ENCODE results near the gene TFRC. TPM values are rescaled to one million over a fixed set of nuclear protein-coding genes. Genes with fewer than 3 reads are reported as not detected.

TFRC gene
- polyA plus RNA-seq, 3 donors: 6.6 to 43.1 (median 7.9) TPM

- no peak for DNase-seq
Observed at GRCh38 chr3:196024968-196025367, 56.9 kb downstream of the TFRC start.

GRCh38 chr3:196023947-196024346, 57.9 kb downstream of the TFRC start:
- intact Hi-C loops (cut with micrococcal nuclease): no loop called here
- Histone ChIP-seq H3K27me3 (ENCODE audit: control insufficient read depth in 2 of 2, insufficient read depth in 2 of 2, low read length in 2 of 2) (no peaks in the 10 kb centered on the region), H4K20me1 (ENCODE audit: insufficient read depth, low read length) (no peaks in the 10 kb centered on the region), H3K4me1 (ENCODE audit: control insufficient read depth in 1 of 2, insufficient read depth in 2 of 2, low read length in 2 of 2) (no peaks in the 10 kb centered on the region), H3K9me3 (replicated peaks in 1 of 2; ENCODE audit: control insufficient read depth in 1 of 2, insufficient read depth in 1 of 2, low read length in 2 of 2) (no peaks in the 10 kb centered on the region), H3K36me3 (replicated peaks in 1 of 2; ENCODE audit: control insufficient read depth in 1 of 2, insufficient read depth in 2 of 2, low read length in 2 of 2) (no peaks in the 10 kb centered on the region), H3K4me3 (replicated peaks in 1 of 3; ENCODE audit: low read depth in 2 of 3, low read length in 3 of 3) (no peak overlapping the region), H3K27ac (ENCODE audit: low read depth in 1 of 2, low read length in 2 of 2) (no peak overlapping the region), H2AFZ (ENCODE audit: insufficient read depth, low read depth, low read length, poor library complexity, severe bottlenecking) (no peak overlapping the region), H3K9ac (ENCODE audit: insufficient read depth, low read length, poor library complexity, severe bottlenecking) (no peak overlapping the region), H3K79me2 (ENCODE audit: insufficient read depth, low read length) (no peaks in the 10 kb centered on the region), H3K4me2 (replicated peaks; ENCODE audit: extremely low read depth, low read length, poor library complexity, severe bottlenecking) (no peak overlapping the region)
- H3K4me3 Mint-ChIP-seq: no peak overlapping the region
- H3K36me3 Mint-ChIP-seq: no peaks in the 10 kb centered on the region
- peaks cover 1 to 10% (median 4%) of the 10 kb centered on the region in 3 donors for H3K27me3 Mint-ChIP-seq (ENCODE audit: low read depth in 3 of 3)
- WGBS (ENCODE audit: insufficient coverage): no CpG with 5 or more reads among the region's 8 CpGs
- peaks cover 0 to 2% (median 0%) of the 10 kb centered on the region in 7 donors for H3K9me3 Mint-ChIP-seq
- DNase-seq: no peak
- H3K4me1 Mint-ChIP-seq: peaks cover 8% of the 10 kb centered on the region
- no peak overlapping the region for H3K27ac Mint-ChIP-seq
- TF ChIP-seq, protein P1, sequence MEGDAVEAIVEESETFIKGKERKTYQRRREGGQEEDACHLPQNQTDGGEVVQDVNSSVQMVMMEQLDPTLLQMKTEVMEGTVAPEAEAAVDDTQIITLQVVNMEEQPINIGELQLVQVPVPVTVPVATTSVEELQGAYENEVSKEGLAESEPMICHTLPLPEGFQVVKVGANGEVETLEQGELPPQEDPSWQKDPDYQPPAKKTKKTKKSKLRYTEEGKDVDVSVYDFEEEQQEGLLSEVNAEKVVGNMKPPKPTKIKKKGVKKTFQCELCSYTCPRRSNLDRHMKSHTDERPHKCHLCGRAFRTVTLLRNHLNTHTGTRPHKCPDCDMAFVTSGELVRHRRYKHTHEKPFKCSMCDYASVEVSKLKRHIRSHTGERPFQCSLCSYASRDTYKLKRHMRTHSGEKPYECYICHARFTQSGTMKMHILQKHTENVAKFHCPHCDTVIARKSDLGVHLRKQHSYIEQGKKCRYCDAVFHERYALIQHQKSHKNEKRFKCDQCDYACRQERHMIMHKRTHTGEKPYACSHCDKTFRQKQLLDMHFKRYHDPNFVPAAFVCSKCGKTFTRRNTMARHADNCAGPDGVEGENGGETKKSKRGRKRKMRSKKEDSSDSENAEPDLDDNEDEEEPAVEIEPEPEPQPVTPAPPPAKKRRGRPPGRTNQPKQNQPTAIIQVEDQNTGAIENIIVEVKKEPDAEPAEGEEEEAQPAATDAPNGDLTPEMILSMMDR (IDR thresholded peaks at IDR 0.05): no peak

More at GRCh38 chr3:196024968-196025367, 56.9 kb downstream of the TFRC start:
- Mint-ChIP-seq H3K9me3 (peaks cover 0 to 2% (median 0%) of the 10 kb centered on the region in 7 donors), H3K4me3 (no peak overlapping the region), H3K4me1 (peaks cover 3% of the 10 kb centered on the region), H3K36me3 (no peaks in the 10 kb centered on the region), H3K27ac (no peak overlapping the region), H3K27me3 (ENCODE audit: low read depth in 3 of 3) (peaks cover under 1 to 8% (median 6%) of the 10 kb centered on the region in 3 donors)
- Histone ChIP-seq H3K4me3 (replicated peaks in 1 of 3; ENCODE audit: low read depth in 2 of 3, low read length in 3 of 3) (no peak overlapping the region), H3K36me3 (replicated peaks in 1 of 2; ENCODE audit: control insufficient read depth in 1 of 2, insufficient read depth in 2 of 2, low read length in 2 of 2) (no peaks in the 10 kb centered on the region), H3K9ac (ENCODE audit: insufficient read depth, low read length, poor library complexity, severe bottlenecking) (no peak overlapping the region), H2AFZ (ENCODE audit: insufficient read depth, low read depth, low read length, poor library complexity, severe bottlenecking) (no peak overlapping the region), H3K27me3 (ENCODE audit: control insufficient read depth in 2 of 2, insufficient read depth in 2 of 2, low read length in 2 of 2) (no peaks in the 10 kb centered on the region), H3K9me3 (replicated peaks in 1 of 2; ENCODE audit: control insufficient read depth in 1 of 2, insufficient read depth in 1 of 2, low read length in 2 of 2) (no peaks in the 10 kb centered on the region), H3K4me2 (replicated peaks; ENCODE audit: extremely low read depth, low read length, poor library complexity, severe bottlenecking) (no peak overlapping the region), H3K4me1 (ENCODE audit: control insufficient read depth in 1 of 2, insufficient read depth in 2 of 2, low read length in 2 of 2) (no peaks in the 10 kb centered on the region), H3K79me2 (ENCODE audit: insufficient read depth, low read length) (no peaks in the 10 kb centered on the region), H4K20me1 (ENCODE audit: insufficient read depth, low read length) (no peaks in the 10 kb centered on the region), H3K27ac (ENCODE audit: low read depth in 1 of 2, low read length in 2 of 2) (no peak overlapping the region)
- WGBS (ENCODE audit: insufficient coverage): 91% methylated on average over 1 of the region's 12 CpGs
- intact Hi-C loops (cut with micrococcal nuclease): no loop called here
- TF ChIP-seq, protein P1 (IDR thresholded peaks at IDR 0.05): no peak
